K562 (cell line): ENCODE data around the gene SGPL1. TPM values are rescaled to one million over a fixed set of nuclear protein-coding genes. Genes with fewer than 3 reads are reported as not detected.
A peak's percentile ranks its signal among the peaks of the same experiment; 100 is the strongest.

Experiments
- ATAC-seq: fragments of 200-7000 bp; cut with Tn5 transposase; 3 replicates; pipeline ENCODE4 v1.9.1; 2020; ENCODE audit warnings: moderate library complexity
- BruUV-seq: library from RNA; stranded (reverse); fragments of 400-500 nt; replicated peaks from 2 replicates; lab custom pipeline; 2021; lab: Mats Ljungman, UMichigan
- CTCF ChIA-PET: fragments of 300-600 bp; formaldehyde crosslinking; extraction: SDS; loops from one replicate; lab custom pipeline; 2021; ENCODE audit warnings: low intra/inter-chr PET ratio; lab: Yijun Ruan, JAX
- POLR2A ChIA-PET: fragments of 300-600, 350-650 bp; sonication (Branson Sonifier 250); formaldehyde crosslinking; extraction: SDS; loops from one replicate; lab custom pipeline; 2021; ENCODE audit warnings: antibody characterized with exemption, inconsistent platforms; lab: Yijun Ruan, JAX
- DNase-seq, 4 experiments: peaks; one replicate each; pipeline versions ENCODE4 v3.0.0 to v3.0.0-alpha.2; 2011 to 2018; ENCODE audit warnings: low spot score in 3 of 4, mixed read lengths in 3 of 4; ENCODE audit errors: extremely low read depth in 1 of 4
- FAIRE-seq: peaks from 2 replicates; lab custom pipeline; 2011; peaks lifted over from hg19 to GRCh38; lab: Jason Lieb, UNC
- H2AFZ ChIP-seq: 2 replicates; pipeline ENCODE4 v1.6.0; 2011; ENCODE audit warnings: low read depth, low read length, control low read depth, inconsistent platforms
- H3K27ac ChIP-seq: fragments of 200-600 bp; 3 replicates; pipeline ENCODE4 v1.8.0; 2011; ENCODE audit warnings: low read depth, mild to moderate bottlenecking, control low read depth, inconsistent platforms, low read length, moderate library complexity, mixed read lengths; ENCODE audit errors: extremely low read depth
- H3K27me3 ChIP-seq, 2 experiments: fragments of 300-600 bp in 1 of 2; 2 replicates in 1 of 2; 3 replicates in 1 of 2; pipeline versions ENCODE4 v1.6.0 to v1.8.0; 2011; ENCODE audit warnings: inconsistent platforms in 2 of 2, low read length in 2 of 2, mild to moderate bottlenecking in 1 of 2, mixed read lengths in 1 of 2, moderate library complexity in 1 of 2; ENCODE audit not compliant: control insufficient read depth in 2 of 2, insufficient read depth in 2 of 2
- H3K36me3 ChIP-seq: fragments of 300-600 bp; 3 replicates; pipeline ENCODE4 v1.8.0; 2011; ENCODE audit warnings: mild to moderate bottlenecking, low read length, inconsistent platforms; ENCODE audit not compliant: control insufficient read depth, insufficient read depth
- H3K4me1 ChIP-seq, 2 experiments: fragments of 200-600 bp in 1 of 2; replicated peaks in 1 of 2; 2 replicates in 1 of 2; 3 replicates in 1 of 2; pipeline versions ENCODE4 v1.5.1 to v1.8.0; 2011; ENCODE audit warnings: inconsistent platforms in 2 of 2, low read length in 2 of 2, mild to moderate bottlenecking in 1 of 2, mixed read lengths in 1 of 2, moderate library complexity in 1 of 2; ENCODE audit not compliant: control insufficient read depth in 2 of 2, insufficient read depth in 2 of 2
- H3K4me2 ChIP-seq: 2 replicates; pipeline ENCODE4 v1.6.1; 2011; ENCODE audit warnings: low read length, control low read depth, inconsistent platforms, mixed read lengths; ENCODE audit not compliant: insufficient read depth
- H3K4me3 ChIP-seq: fragments of 200-600 bp; sonication (generic), shearing (Covaris generic); 2 replicates; pipeline ENCODE4 v1.5.1; 2016; ENCODE audit warnings: control low read depth, inconsistent platforms
- H3K79me2 ChIP-seq: fragments of 200-600 bp; 3 replicates; pipeline ENCODE4 v1.8.0; 2011; ENCODE audit warnings: low read length, inconsistent platforms; ENCODE audit not compliant: control insufficient read depth, insufficient read depth
- H3K9ac ChIP-seq, 2 experiments: 2 replicates each; pipeline versions ENCODE4 v1.6.0 to v1.6.1; 2011; ENCODE audit warnings: low read depth in 2 of 2, low read length in 2 of 2, control low read depth in 1 of 2, inconsistent platforms in 1 of 2, mild to moderate bottlenecking in 1 of 2, mixed read lengths in 1 of 2; ENCODE audit not compliant: insufficient read depth in 1 of 2
- H3K9me1 ChIP-seq: one replicate; pipeline ENCODE4 v1.6.0; 2011; ENCODE audit warnings: inconsistent platforms, mild to moderate bottlenecking, low read length, moderate library complexity; ENCODE audit not compliant: control insufficient read depth, insufficient read depth
- H3K9me3 ChIP-seq: replicated peaks from 2 replicates; pipeline ENCODE4 v1.5.1; 2011; ENCODE audit warnings: low read depth, low read length, inconsistent platforms; ENCODE audit not compliant: control insufficient read depth, insufficient read depth
- H4K20me1 ChIP-seq: replicated peaks from 2 replicates; pipeline ENCODE4 v1.6.1; 2011; ENCODE audit warnings: low read length, inconsistent platforms, mixed read lengths; ENCODE audit not compliant: control insufficient read depth, insufficient read depth
- ARNT ChIP-seq, 2 experiments: fragments of 450-650 bp; IDR thresholded peaks; 2 replicates each; pipeline ENCODE4 v1.6.1; 2016; ENCODE audit warnings: mild to moderate bottlenecking in 1 of 2
- CBX2 ChIP-seq: fragments of 200-600 bp; sonication (generic); IDR thresholded peaks from one replicate; pipeline ENCODE4 v1.6.1; 2012; ENCODE audit warnings: mild to moderate bottlenecking, low read length, inconsistent platforms; ENCODE audit not compliant: insufficient read depth, poor library complexity, severe bottlenecking
- CXXC5 ChIP-seq: fragments of 250-450 bp; sonication (Bioruptor Pico); IDR thresholded peaks from 2 replicates; pipeline ENCODE4 v1.8.0; 2022; ENCODE audit warnings: inconsistent platforms, mild to moderate bottlenecking, moderate library complexity
- FOSL1 ChIP-seq: fragments of 200-800 bp; sonication (Bioruptor generic); conservative IDR thresholded peaks from 2 replicates; pipeline ENCODE4 v1.6.1; 2016; ENCODE audit warnings: missing genetic modification characterization, missing compliant biosample characterization
- HDAC6 ChIP-seq: IDR thresholded peaks from 2 replicates; pipeline ENCODE4 v1.6.1; 2012; ENCODE audit warnings: low read depth, mild to moderate bottlenecking, control low read depth, inconsistent platforms, low read length, moderate library complexity
- NONO ChIP-seq, 2 experiments: fragments of 200-400 bp in 1 of 2; fragments of 450-650 bp in 1 of 2; formaldehyde crosslinking in 1 of 2; IDR thresholded peaks; 2 replicates each; pipeline ENCODE4 v1.6.1; 2017; ENCODE audit warnings: low read depth in 2 of 2, mild to moderate bottlenecking in 2 of 2, moderate library complexity in 2 of 2, low read length in 1 of 2
- ZNF41 ChIP-seq: fragments of 250-450 bp; sonication (Bioruptor Pico); conservative IDR thresholded peaks from 2 replicates; pipeline ENCODE4 v1.4.0; 2020; ENCODE audit warnings: mild to moderate bottlenecking
- WGBS: fragments of 100-300 bp; shearing (Covaris generic); methylation state at CpG from one replicate; pipeline ENCODE4 v1.1.6; 2016; ENCODE audit warnings: low coverage, mixed read lengths; ENCODE audit not compliant: insufficient coverage; ENCODE audit errors: missing lambda C conversion rate; 5-methylcytosine and 5-hydroxymethylcytosine counted together
- in situ Hi-C: fragments of 300-500 bp; cut with MboI; formaldehyde crosslinking; loops from 4 replicates; pipeline ENCODE4 v1.15.0; 2018; ENCODE audit warnings: inconsistent platforms, mixed read lengths
- intact Hi-C: fragments of 100-400 bp; cut with micrococcal nuclease; formaldehyde crosslinking; loops from 2 replicates; pipeline ENCODE4 v1.14.2; 2022
- polyA plus RNA-seq, 8 experiments: library from polyadenylated mRNA; depleted of rRNA in 4 of 8; stranded (reverse) in 5 of 8; unstranded in 3 of 8; fragments of >200 nt; fragmentation: Nextera tagmentation in 2 of 8; fragmentation: Illumina TruSeq in 1 of 8; extraction: Ambion mirVana in 2 of 8; extraction: Trizol in 1 of 8; gene quantifications; 2 replicates each; pipeline versions ENCODE4 v1.2.1 to v1.2.3, GENCODE V29; 2011 to 2014; ENCODE audit warnings: inconsistent platforms in 1 of 8, missing spikeins in 1 of 8
- total RNA-seq, 7 experiments: library from RNA; depleted of rRNA in 6 of 7; stranded (reverse); fragments of >200 nt in 6 of 7; fragmentation: Illumina TruSeq in 2 of 7; extraction: Trizol in 2 of 7; gene quantifications; 2 replicates each; pipeline versions ENCODE4 v1.2.1 to v1.2.3, GENCODE V29; 2011 to 2021; ENCODE audit warnings: low replicate concordance in 1 of 7

Gene SGPL1
- total and polyA plus RNA-seq, 9 of the 15 experiments (the other 6 are each of a cell fraction or from before 2014, with no cell fraction given) = 6.0 to 18.0 (median 8.7) TPM

DNA sequence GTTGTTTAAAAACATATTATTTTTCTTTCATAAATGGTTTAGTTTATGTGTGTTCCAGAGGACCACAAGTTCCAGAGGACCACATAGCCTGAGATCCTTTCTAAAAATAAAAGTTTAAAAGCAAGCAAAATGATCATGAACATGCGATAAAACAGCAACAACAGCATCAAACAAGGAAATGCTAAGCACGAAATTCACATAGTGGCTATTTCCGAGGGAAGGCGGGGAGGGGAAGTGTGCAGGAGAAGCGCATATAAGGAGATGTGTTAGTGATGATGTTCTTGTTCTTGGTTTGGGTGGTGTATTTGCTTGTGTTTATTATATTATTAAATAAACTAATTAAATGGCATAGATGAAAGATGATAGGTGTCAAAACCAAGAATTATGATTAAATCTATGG, 31.7 kb upstream of the SGPL1 start:
- H3K27me3 ChIP-seq = peaks cover 7 to 8% of the 10 kb centered on the region in 2 experiments; a peak in 4 of 5 replicates
- H3K36me3 ChIP-seq = no peaks in the 10 kb centered on the region
- H3K9me1 ChIP-seq = no peaks in the 10 kb centered on the region
- H3K4me3 ChIP-seq = no peak overlapping the region
- POLR2A ChIA-PET = no interaction called here
- BruUV-seq = no TSS peak
- no peaks in the 10 kb centered on the region for H3K79me2 ChIP-seq
- no peak overlapping the region for H3K27ac ChIP-seq
- DNase-seq (no peak), FAIRE-seq (peak; percentile 40), ATAC-seq (no peak)
- no peak overlapping the region for H3K4me2 ChIP-seq
- no peaks in the 10 kb centered on the region for H4K20me1 ChIP-seq
- CTCF ChIA-PET = no interaction called here
- H3K9me3 ChIP-seq = no peaks in the 10 kb centered on the region
- H3K4me1 ChIP-seq = peaks cover 11 to 14% of the 10 kb centered on the region in 2 experiments; a peak in 4 of 5 replicates
- intact Hi-C loops = no loop called here
- TF ChIP-seq HDAC6 (no peak), ZNF41 (CRISPR knock-in tag) (no peak), CXXC5 (CRISPR knock-in tag) (no peak), CBX2 (no peak)
- H2AFZ ChIP-seq = no peak overlapping the region
- H3K9ac ChIP-seq = no peak overlapping the region
- in situ Hi-C loops = no loop called here
- 30% methylated on average over 5 of the region's 5 CpGs for WGBS

DNA sequence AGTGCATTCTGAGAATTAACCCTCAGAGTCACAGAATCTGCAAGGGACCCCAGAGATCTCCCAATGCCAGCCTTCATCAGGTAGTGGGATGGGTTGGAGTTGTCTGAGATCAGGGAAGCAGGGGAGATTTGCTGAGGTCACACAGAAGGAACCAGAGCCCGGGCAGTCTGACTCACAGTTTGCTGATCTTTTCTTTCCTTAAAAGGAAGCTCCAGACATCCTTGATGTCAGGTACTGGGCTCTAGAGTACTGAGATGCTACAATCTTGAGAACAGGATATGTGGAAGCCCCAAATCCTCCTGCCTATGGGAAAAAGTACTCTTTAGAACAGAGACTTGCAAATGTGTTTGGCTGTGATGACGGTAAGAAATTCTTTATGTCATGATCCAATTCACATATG, 31.3 kb upstream of the SGPL1 start:
- no peak for DNase-seq
- BruUV-seq = no TSS peak
- Histone ChIP-seq H3K4me3 (no peak overlapping the region), H3K4me1 (peaks cover 9 to 12% of the 10 kb centered on the region in 2 experiments; a peak in 4 of 5 replicates), H3K79me2 (no peaks in the 10 kb centered on the region), H3K4me2 (no peak overlapping the region), H3K36me3 (no peaks in the 10 kb centered on the region), H3K9me3 (no peaks in the 10 kb centered on the region), H2AFZ (no peak overlapping the region), H3K9ac (no peak overlapping the region), H3K27ac (no peak overlapping the region), H3K9me1 (no peaks in the 10 kb centered on the region), H4K20me1 (no peaks in the 10 kb centered on the region), H3K27me3 (peaks cover 7 to 8% of the 10 kb centered on the region in 2 experiments; a peak in 4 of 5 replicates)
- ChIA-PET POLR2A (no interaction called here), CTCF (no interaction called here)
- in situ Hi-C loops = no loop called here
- TF ChIP-seq FOSL1 (tag) (0 out of 2 replicates have a peak, but pooled peaks have one; percentile 53), NONO (IDR thresholded peaks at IDR 0.05; ENCODE audit: low read depth in 2 of 2, low read length in 1 of 2) (no peak), ARNT (IDR thresholded peaks at IDR 0.05) (0 out of 4 replicates have a peak, but pooled peaks of 1 of the 2 experiments have one; percentile 36)
- intact Hi-C loops = no loop called here
- ATAC-seq = no peak
- 24% methylated on average over 2 of the region's 2 CpGs for WGBS
- no peak for FAIRE-seq
